Stimulated activated CD8-positive, alpha-beta memory T cell treated with anti-CD3 and anti-CD28 coated beads, Interleukin-12 subunit alpha, Interleukin-12 subunit beta, amount 100 ng/mL, for 24 hours (primary cell): Measurements from ENCODE around the gene IL26.

ENCODE experiments used
- DNase-seq: peaks from one replicate; pipeline ENCODE4 v3.0.0-alpha.2; 2020; ENCODE audit errors: extremely low read depth

Gene IL26

GRCh38 chr12:68156636-68157035 is 69.0 kb downstream of the IL26 start:
- no peak for DNase-seq

- no peak for DNase-seq
These were observed 70.8 kb downstream of the IL26 start for GRCh38 chr12:68154779-68155178.
